Neural cell (in vitro differentiated cells): ENCODE measurements around the gene FOSL1. TPM values are rescaled to one million over a fixed set of nuclear protein-coding genes. Genes with fewer than 3 reads are reported as not detected.

Experiments used
- H2AFZ ChIP-seq: fragments of 200-600, 300-800 bp; sonication (generic), shearing (Covaris generic); 2 replicates; pipeline ENCODE4 v1.6.0; 2014; ENCODE audit warnings: low read depth, mild to moderate bottlenecking, antibody characterized with exemption, low read length, moderate library complexity
- H3F3A ChIP-seq: fragments of 200-600 bp; shearing (Covaris generic); 2 replicates; pipeline ENCODE4 v1.6.1; 2016; ENCODE audit warnings: mild to moderate bottlenecking, moderate library complexity, mixed read lengths, antibody characterized with exemption, low read length; ENCODE audit not compliant: insufficient read depth, poor library complexity, severe bottlenecking
- H3K27ac ChIP-seq: fragments of 200-600, 300-800 bp; sonication (generic), shearing (Covaris generic); 2 replicates; pipeline ENCODE4 v1.5.1; 2014; ENCODE audit warnings: mild to moderate bottlenecking, low read length, moderate library complexity
- H3K27me3 ChIP-seq: fragments of 300-800, 200-600 bp; sonication (generic), shearing (Covaris generic); 2 replicates; pipeline ENCODE4 v1.6.0; 2014; ENCODE audit warnings: mild to moderate bottlenecking, low read depth, low read length, moderate library complexity; ENCODE audit not compliant: insufficient read depth
- H3K36me3 ChIP-seq: fragments of 300-800, 200-600 bp; sonication (generic), shearing (Covaris generic); 2 replicates; pipeline ENCODE4 v1.5.1; 2014; ENCODE audit warnings: mild to moderate bottlenecking, antibody characterized with exemption, low read length, moderate library complexity; ENCODE audit not compliant: insufficient read depth
- H3K4me2 ChIP-seq: fragments of 300-800, 200-600 bp; sonication (generic), shearing (Covaris generic); 2 replicates; pipeline ENCODE4 v1.6.0; 2014; ENCODE audit warnings: mild to moderate bottlenecking, low read length
- H3K4me3 ChIP-seq: fragments of 300-800, 200-600 bp; sonication (generic), shearing (Covaris generic); 2 replicates; pipeline ENCODE4 v1.5.1; 2014; ENCODE audit warnings: mild to moderate bottlenecking, low read length, moderate library complexity
- H3K79me2 ChIP-seq: fragments of 200-600 bp; shearing (Covaris generic); replicated peaks from 2 replicates; pipeline ENCODE4 v1.6.0; 2014; ENCODE audit warnings: mild to moderate bottlenecking, low read length, moderate library complexity; ENCODE audit not compliant: insufficient read depth
- H3K9ac ChIP-seq: fragments of 300-800, 200-600 bp; sonication (generic), shearing (Covaris generic); 2 replicates; pipeline ENCODE4 v1.6.1; 2016; ENCODE audit warnings: mild to moderate bottlenecking, low read length, mixed read lengths
- H3K9me2 ChIP-seq: fragments of 200-600 bp; shearing (Covaris generic); 2 replicates; pipeline ENCODE4 v1.6.1; 2016; ENCODE audit warnings: mild to moderate bottlenecking, low read length, mixed read lengths; ENCODE audit not compliant: insufficient read depth
- H3K9me3 ChIP-seq: fragments of 200-600, 300-800 bp; sonication (generic), shearing (Covaris generic); 2 replicates; pipeline ENCODE4 v1.6.1; 2016; ENCODE audit warnings: mild to moderate bottlenecking, mixed run types, low read length, moderate library complexity, mixed read lengths
- H4K20me1 ChIP-seq: fragments of 200-600 bp; shearing (Covaris generic); 2 replicates; pipeline ENCODE4 v1.6.1; 2016; ENCODE audit warnings: mild to moderate bottlenecking, mixed run types; ENCODE audit not compliant: insufficient read depth
- EP300 ChIP-seq: fragments of 450-650 bp; conservative IDR thresholded peaks from 2 replicates; pipeline ENCODE4 v1.6.1; 2014; ENCODE audit warnings: antibody characterized with exemption, mild to moderate bottlenecking, moderate library complexity; ENCODE audit not compliant: poor library complexity, severe bottlenecking
- EZH2 ChIP-seq: fragments of 200-600, 300-800 bp; shearing (Covaris generic), sonication (generic); IDR thresholded peaks from 2 replicates; pipeline ENCODE4 v1.6.1; 2014; ENCODE audit warnings: antibody characterized with exemption, low read length, borderline replicate concordance, mild to moderate bottlenecking; ENCODE audit not compliant: insufficient read depth, poor library complexity, severe bottlenecking
- MXI1 ChIP-seq: fragments of 450-650 bp; conservative IDR thresholded peaks from 2 replicates; pipeline ENCODE4 v1.6.1; 2014; ENCODE audit warnings: antibody characterized with exemption, mild to moderate bottlenecking; ENCODE audit not compliant: poor library complexity, severe bottlenecking
- POLR2AphosphoS5 ChIP-seq: IDR thresholded peaks from 2 replicates; pipeline ENCODE4 v1.6.1; 2012
- RAD21 ChIP-seq: fragments of 450-650 bp; conservative IDR thresholded peaks from 2 replicates; pipeline ENCODE4 v1.6.1; 2014; ENCODE audit warnings: antibody characterized with exemption, mild to moderate bottlenecking, moderate library complexity
- SMC3 ChIP-seq: fragments of 450-650 bp; conservative IDR thresholded peaks from 2 replicates; pipeline ENCODE4 v1.6.1; 2014; ENCODE audit warnings: antibody characterized with exemption, mild to moderate bottlenecking, moderate library complexity; ENCODE audit not compliant: poor library complexity
- TAF1 ChIP-seq: IDR thresholded peaks from 2 replicates; pipeline ENCODE4 v1.6.1; 2012; ENCODE audit warnings: low read depth
- polyA plus RNA-seq: library from polyadenylated mRNA; depleted of rRNA; stranded (reverse); fragments of >200 nt; gene quantifications from 2 replicates; pipeline ENCODE4 v1.2.3, GENCODE V29; 2014
- TF ChIP-seq, protein P1 (sequence below): IDR thresholded peaks from 2 replicates; pipeline ENCODE4 v1.6.1; 2012; ENCODE audit warnings: borderline replicate concordance
- TF ChIP-seq, protein P2 (sequence below): fragments of 450-650 bp; IDR thresholded peaks from 2 replicates; pipeline ENCODE4 v1.5.1; 2014; ENCODE audit warnings: antibody characterized with exemption, mild to moderate bottlenecking, moderate library complexity; ENCODE audit not compliant: poor library complexity, severe bottlenecking

Gene FOSL1
- polyA plus RNA-seq, 1 donor from 2014 or later = not detected

DNA sequence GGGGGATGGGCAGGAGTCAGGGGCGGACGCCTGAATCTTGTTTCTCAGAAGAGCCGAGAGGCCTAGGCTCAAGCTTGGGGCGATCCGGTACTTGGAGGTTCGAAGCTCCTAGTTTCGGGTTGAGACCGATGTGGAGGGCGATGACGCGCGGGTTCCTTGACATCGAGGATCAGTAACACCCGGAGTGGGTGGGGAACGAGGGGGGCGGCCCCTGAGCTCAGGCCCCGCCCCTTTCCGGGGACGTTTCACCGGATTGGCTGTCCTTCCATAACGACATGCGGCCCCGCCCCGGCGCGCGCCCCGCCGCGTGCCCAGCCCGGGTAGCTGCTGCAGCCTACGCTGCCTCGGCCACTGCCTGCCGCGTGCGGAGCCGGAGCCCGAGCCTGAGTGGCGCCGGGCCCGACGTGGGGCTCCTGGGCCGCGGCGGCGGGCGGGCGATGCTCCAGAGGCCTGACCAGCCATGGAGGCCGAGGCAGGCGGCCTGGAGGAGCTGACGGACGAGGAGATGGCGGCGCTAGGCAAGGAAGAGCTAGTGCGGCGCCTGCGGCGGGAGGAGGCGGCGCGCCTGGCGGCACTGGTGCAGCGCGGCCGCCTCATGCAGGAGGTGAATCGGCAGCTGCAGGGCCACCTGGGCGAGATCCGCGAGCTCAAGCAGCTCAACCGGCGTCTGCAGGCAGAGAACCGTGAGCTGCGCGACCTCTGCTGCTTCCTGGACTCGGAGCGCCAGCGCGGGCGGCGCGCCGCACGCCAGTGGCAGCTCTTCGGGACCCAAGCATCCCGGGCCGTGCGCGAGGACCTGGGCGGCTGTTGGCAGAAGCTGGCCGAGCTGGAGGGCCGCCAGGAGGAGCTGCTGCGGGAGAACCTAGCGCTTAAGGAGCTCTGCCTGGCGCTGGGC, 9.6 kb downstream of the FOSL1 start, which contains the start of gene CCDC85B:
Gene CCDC85B (plus strand): TSS at position 350 of the 895 bp plus-strand sequence. CDS start 111 bp downstream, at position 461.
- peaks cover 12% of the 10 kb centered on the region for H3K79me2 ChIP-seq
- peak within 1 kb of the TSS; percentile 85 for H3K4me3 ChIP-seq
- peak within 1 kb of the TSS; percentile 84 for H3K4me2 ChIP-seq
- H3K9ac ChIP-seq = peak within 1 kb of the TSS; percentile 90
- no peaks in the 10 kb centered on the region for H3K27me3 ChIP-seq
- no peaks in the 10 kb centered on the region for H3K36me3 ChIP-seq
- H3K27ac ChIP-seq = peak within 1 kb of the TSS; percentile 83
- TF ChIP-seq TAF1 (peak; percentile 91), MXI1 (peak; percentile 96), RAD21 (peak; percentile 41), POLR2AphosphoS5 (peak; percentile 95), EP300 (peak; percentile 79), EZH2 (no peak), SMC3 (peak; percentile 63)
- TF ChIP-seq, protein P1, sequence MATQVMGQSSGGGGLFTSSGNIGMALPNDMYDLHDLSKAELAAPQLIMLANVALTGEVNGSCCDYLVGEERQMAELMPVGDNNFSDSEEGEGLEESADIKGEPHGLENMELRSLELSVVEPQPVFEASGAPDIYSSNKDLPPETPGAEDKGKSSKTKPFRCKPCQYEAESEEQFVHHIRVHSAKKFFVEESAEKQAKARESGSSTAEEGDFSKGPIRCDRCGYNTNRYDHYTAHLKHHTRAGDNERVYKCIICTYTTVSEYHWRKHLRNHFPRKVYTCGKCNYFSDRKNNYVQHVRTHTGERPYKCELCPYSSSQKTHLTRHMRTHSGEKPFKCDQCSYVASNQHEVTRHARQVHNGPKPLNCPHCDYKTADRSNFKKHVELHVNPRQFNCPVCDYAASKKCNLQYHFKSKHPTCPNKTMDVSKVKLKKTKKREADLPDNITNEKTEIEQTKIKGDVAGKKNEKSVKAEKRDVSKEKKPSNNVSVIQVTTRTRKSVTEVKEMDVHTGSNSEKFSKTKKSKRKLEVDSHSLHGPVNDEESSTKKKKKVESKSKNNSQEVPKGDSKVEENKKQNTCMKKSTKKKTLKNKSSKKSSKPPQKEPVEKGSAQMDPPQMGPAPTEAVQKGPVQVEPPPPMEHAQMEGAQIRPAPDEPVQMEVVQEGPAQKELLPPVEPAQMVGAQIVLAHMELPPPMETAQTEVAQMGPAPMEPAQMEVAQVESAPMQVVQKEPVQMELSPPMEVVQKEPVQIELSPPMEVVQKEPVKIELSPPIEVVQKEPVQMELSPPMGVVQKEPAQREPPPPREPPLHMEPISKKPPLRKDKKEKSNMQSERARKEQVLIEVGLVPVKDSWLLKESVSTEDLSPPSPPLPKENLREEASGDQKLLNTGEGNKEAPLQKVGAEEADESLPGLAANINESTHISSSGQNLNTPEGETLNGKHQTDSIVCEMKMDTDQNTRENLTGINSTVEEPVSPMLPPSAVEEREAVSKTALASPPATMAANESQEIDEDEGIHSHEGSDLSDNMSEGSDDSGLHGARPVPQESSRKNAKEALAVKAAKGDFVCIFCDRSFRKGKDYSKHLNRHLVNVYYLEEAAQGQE = peak; percentile 60
- TF ChIP-seq, protein P2, sequence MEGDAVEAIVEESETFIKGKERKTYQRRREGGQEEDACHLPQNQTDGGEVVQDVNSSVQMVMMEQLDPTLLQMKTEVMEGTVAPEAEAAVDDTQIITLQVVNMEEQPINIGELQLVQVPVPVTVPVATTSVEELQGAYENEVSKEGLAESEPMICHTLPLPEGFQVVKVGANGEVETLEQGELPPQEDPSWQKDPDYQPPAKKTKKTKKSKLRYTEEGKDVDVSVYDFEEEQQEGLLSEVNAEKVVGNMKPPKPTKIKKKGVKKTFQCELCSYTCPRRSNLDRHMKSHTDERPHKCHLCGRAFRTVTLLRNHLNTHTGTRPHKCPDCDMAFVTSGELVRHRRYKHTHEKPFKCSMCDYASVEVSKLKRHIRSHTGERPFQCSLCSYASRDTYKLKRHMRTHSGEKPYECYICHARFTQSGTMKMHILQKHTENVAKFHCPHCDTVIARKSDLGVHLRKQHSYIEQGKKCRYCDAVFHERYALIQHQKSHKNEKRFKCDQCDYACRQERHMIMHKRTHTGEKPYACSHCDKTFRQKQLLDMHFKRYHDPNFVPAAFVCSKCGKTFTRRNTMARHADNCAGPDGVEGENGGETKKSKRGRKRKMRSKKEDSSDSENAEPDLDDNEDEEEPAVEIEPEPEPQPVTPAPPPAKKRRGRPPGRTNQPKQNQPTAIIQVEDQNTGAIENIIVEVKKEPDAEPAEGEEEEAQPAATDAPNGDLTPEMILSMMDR = peak; percentile 62
- H3K9me2 ChIP-seq = no peaks in the 10 kb centered on the region
- H2AFZ ChIP-seq = peak within 1 kb of the TSS; percentile 15
- peaks cover 4% of the 10 kb centered on the region for H3F3A ChIP-seq
- no peaks in the 10 kb centered on the region for H4K20me1 ChIP-seq
- H3K9me3 ChIP-seq = no peaks in the 10 kb centered on the region

DNA sequence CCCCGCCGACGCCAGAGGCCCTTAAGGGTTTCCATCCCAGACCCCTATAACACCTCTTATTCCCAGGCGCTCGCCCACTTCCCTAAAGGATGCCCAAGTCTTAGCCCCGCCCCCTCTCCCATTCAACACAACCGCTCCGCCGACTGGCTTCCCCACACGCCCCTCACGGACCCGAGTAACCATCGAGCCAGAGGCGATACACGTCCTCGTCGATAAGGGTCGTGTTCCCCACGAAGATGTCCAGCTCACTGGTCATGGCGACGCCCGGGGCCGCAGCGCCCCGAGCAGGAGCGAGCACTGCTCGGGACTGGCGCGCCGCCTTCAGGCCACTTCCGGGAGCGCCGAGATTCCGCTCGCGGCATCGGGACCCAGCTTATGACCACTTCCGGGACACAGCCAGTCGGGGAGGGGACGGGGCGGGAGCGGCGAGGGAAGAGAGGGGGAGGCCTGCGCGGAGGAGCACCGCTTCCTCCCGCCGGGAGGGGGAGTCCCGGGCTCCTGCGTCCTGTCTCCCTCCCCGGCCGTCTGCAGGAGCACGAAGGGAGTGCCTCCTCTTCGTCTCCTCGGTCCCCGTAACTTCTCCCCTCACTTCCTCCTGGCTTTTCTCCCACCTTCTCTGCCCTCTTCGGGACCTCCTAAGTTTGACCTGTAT, 11.9 kb downstream of the FOSL1 start, which contains the start of gene FIBP:
Gene FIBP (minus strand): TSS at position 309 of the 652 bp plus-strand sequence. CDS start 53 bp downstream, at position 256.
- TF ChIP-seq, protein P2 = peak; percentile 99
- TF ChIP-seq RAD21 = peak; percentile 70
- peak; percentile 90 for TF ChIP-seq MXI1
- TF ChIP-seq EP300 = peak; percentile 79
- peak; percentile 98 for TF ChIP-seq POLR2AphosphoS5
- no peak for TF ChIP-seq EZH2
- TF ChIP-seq SMC3 = peak; percentile 71
- TF ChIP-seq, protein P1 = peak; percentile 89
- peak; percentile 68 for TF ChIP-seq TAF1
- Histone ChIP-seq H3K4me2 (peak within 1 kb of the TSS; percentile 94), H4K20me1 (no peaks in the 10 kb centered on the region)

More for the DNA sequence above, 11.9 kb downstream of the FOSL1 start, which contains the start of gene FIBP:
- H3K79me2 ChIP-seq = peaks cover 17% of the 10 kb centered on the region
- H3K9me3 ChIP-seq = no peaks in the 10 kb centered on the region
- H3K27me3 ChIP-seq = no peaks in the 10 kb centered on the region
- peak within 1 kb of the TSS; percentile 96 for H3K4me3 ChIP-seq
- H2AFZ ChIP-seq = peak within 1 kb of the TSS; percentile 92
- peak within 1 kb of the TSS; percentile 97 for H3K9ac ChIP-seq
- peak within 1 kb of the TSS; percentile 92 for H3K27ac ChIP-seq
- H3K9me2 ChIP-seq = no peaks in the 10 kb centered on the region
- peaks cover 4% of the 10 kb centered on the region for H3F3A ChIP-seq
- no peaks in the 10 kb centered on the region for H3K36me3 ChIP-seq
